Raji (cell line): ENCODE data around the gene TTLL9.

ENCODE experiments used
- POLR2A ChIP-seq: IDR thresholded peaks from 2 replicates; pipeline ENCODE4 v1.6.1; 2011; ENCODE audit warnings: low read depth, low read length, control low read depth; ENCODE audit not compliant: insufficient read depth

TTLL9 gene

GRCh38 chr20:31926493-31926892 is 56.1 kb downstream of the TTLL9 start:
- TF ChIP-seq POLR2A = no peak

DNA sequence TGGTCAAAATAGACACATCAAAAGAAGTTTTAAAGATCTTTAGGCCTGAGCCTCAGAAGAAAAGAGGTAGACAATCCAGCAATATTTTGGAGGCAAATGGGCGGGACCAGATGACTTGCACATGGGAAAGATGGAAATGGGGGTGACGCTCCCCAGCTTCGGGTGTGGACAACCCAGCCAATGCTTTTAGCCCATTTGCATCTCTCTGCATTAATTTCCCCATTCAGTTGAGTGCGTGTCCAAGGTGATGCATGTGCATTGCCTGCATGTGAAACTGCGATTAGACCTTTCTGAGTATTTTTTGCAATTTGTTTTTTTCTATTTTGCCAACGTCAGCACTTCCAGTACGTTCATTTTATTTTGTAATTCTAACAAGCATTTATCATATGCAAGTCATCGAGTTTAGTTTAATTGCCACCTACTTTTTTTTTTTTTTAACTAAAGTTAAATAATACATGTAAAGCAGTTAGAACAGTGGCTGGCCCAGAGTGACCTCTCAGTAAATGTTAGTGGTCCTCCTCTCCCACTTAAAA is 57.3 kb downstream of the TTLL9 start:
- no peak for TF ChIP-seq POLR2A

GRCh38 chr20:31930779-31931178 is 60.3 kb downstream of the TTLL9 start:
- TF ChIP-seq POLR2A = no peak

DNA sequence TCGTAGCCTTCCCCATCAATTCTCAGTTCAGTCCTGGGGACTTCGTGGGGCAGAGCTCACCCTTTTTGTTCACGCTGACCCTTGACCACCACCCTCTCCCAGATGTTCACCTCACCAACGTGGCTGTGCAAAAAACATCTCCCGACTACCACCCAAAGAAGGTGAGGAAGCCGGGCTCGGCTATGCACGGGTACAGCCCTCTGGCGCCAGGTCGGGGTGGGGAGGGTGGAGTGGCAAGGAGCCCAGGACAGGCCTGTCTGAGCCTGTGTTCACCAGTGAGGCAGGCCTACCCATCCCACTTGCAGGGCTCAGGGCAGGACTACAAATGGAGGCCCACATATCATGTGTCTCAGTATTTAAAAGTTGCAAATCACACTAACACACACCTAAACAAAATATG is 63.3 kb downstream of the TTLL9 start:
- no peak for TF ChIP-seq POLR2A

DNA sequence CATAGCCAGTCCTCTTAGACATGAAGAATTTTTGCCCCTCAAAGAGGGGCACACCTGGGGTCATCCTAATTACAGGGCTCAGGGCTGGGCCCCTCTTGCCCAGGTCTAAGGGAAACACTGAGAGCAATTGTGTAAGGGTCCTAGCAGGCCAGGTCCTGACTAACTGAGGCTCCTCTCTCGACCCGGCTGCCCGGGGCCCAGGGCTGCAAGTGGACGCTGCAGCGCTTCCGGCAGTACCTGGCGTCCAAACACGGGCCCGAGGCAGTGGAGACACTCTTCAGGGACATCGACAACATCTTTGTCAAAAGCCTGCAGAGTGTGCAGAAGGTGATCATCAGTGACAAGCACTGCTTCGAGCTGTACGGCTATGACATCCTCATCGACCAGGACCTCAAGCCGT is 64.1 kb downstream of the TTLL9 start:
- no peak for TF ChIP-seq POLR2A

DNA sequence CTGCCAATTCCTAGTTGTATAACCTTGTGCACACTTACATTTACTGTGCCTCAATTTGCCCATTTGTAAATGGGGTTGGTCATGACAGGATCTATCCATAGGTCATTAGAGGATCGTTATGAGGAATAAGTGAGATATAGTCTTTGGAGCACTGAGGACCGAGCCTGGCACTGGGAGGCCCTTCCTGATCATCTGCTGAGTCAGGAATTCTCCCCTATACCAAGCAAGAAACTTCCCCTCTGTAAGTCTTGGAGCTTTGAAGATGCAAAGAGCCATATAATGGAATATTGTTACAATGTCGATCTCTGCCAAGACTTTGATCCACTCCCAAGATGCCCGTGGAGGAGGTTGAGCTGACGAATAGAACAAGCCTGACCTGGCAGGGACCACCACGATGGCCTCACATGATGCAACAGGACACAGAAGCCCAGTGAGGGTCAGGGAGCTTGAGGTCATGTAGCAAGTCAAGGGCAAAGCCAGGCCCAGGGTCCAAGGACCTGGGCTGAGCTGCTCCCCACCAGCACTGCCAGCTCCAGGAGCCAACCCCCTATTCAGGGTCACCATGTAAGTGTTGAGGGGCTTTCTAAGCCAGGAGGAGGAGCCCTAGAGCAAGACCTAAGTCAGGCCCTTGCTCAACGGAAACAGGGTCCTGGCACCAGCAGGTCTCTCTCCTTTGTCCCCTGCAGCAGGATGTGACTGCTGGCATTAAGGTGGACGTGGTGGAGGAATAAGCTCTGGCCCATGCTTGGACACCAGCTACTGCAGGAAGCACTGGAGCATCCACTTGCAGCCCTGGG is 64.7 kb downstream of the TTLL9 start:
- no peak for TF ChIP-seq POLR2A

DNA sequence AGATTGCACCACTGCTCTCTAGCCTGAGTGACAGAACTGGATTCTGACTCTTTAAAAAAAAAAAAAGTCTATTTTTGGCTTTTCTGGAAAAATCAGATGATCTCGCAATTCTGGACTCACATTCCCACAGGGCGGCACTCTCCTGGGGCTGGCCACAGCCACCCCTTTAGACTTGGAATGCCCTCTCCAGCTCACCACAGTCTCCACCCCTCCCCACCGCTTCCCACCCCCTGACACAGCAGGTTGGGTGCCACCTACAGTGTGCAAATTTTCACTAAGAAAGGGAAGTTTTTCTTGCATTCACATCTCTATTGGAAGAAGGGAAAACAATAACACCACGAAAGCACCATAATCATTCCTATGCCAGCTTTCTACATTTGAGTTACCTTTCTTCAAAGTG is 66.0 kb downstream of the TTLL9 start:
- no peak for TF ChIP-seq POLR2A

GRCh38 chr20:31937820-31938219 is 67.4 kb downstream of the TTLL9 start:
- TF ChIP-seq POLR2A = no peak

GRCh38 chr20:31939661-31940060 is 69.2 kb downstream of the TTLL9 start:
- no peak for TF ChIP-seq POLR2A

GRCh38 chr20:31943052-31943471 is 72.6 kb downstream of the TTLL9 start:
- no peak for TF ChIP-seq POLR2A

DNA sequence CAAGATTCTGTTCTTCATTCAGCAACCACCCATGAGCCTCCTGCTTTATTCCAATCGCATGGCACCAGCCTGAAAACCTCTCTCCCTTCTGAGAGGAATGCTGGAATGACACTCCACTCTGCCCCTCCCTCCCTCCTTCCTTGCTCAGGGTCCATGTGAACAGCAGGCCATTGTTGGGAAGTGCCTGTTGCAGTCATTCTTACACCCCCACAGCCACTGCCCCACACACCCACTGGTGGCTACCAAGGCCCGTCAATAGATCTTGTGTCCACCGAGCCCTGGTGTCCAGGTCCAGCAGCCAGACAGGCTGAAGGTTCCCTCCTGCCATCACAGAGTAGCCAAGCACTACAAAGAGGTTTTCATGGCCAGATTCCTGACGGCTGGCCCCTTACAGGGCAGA is 74.9 kb downstream of the TTLL9 start:
- no peak for TF ChIP-seq POLR2A

GRCh38 chr20:31945785-31946184 is 75.4 kb downstream of the TTLL9 start:
- no peak for TF ChIP-seq POLR2A

DNA sequence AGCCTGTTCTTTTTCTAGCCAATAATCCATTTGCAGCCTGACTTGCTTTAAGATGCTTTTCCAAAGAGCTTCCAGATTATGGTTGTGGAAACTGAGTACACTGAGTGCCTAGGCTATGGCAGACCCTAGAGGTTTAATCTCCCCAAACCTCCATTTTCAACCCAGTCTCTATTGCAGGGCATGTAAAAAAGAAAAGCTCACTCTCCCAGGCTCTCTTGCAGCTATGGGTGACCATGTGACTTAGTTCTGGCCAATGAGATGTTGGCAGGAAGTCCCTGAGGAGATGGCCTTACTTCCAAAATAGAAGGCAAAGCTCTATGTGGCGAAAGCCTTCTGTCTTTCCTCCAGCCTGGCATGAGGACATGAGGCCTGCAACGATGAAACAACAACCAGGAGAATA is 77.6 kb downstream of the TTLL9 start:
- no peak for TF ChIP-seq POLR2A

- no peak for TF ChIP-seq POLR2A
Measured at GRCh38 chr20:31949877-31950646, 79.6 kb downstream of the TTLL9 start.

DNA sequence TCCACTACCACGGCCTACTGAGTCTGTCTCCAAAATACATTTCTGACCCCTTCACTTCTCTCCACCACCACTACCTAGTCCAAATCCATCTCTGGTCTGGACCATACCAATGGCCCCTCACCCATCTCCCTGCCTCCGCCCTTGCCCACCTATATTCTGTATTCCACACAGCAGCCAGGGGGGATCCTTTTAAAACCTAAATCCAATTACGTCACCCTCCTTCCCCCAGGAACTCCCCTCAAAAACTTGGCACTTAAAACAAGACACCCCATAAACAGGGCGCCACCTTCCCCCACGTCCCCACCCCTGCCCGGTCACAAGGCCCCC is 80.7 kb downstream of the TTLL9 start:
- no peak for TF ChIP-seq POLR2A

- TF ChIP-seq POLR2A = peak; percentile 94
Measured at GRCh38 chr20:31951530-31952453, 81.4 kb downstream of the TTLL9 start, which contains the start of gene PDRG1. Gene PDRG1, minus strand, starts transcription at chr20:31952046. Its CDS starts 85 bp downstream, at chr20:31951961.
